ENCODE data around the gene DKK3. TPM values are rescaled to one million over a fixed set of nuclear protein-coding genes. Genes with fewer than 3 reads are reported as not detected.

DKK3 gene
- total and polyA plus RNA-seq, 7 donors: 2.8 to 10.5 (median 4.1) TPM

DNA sequence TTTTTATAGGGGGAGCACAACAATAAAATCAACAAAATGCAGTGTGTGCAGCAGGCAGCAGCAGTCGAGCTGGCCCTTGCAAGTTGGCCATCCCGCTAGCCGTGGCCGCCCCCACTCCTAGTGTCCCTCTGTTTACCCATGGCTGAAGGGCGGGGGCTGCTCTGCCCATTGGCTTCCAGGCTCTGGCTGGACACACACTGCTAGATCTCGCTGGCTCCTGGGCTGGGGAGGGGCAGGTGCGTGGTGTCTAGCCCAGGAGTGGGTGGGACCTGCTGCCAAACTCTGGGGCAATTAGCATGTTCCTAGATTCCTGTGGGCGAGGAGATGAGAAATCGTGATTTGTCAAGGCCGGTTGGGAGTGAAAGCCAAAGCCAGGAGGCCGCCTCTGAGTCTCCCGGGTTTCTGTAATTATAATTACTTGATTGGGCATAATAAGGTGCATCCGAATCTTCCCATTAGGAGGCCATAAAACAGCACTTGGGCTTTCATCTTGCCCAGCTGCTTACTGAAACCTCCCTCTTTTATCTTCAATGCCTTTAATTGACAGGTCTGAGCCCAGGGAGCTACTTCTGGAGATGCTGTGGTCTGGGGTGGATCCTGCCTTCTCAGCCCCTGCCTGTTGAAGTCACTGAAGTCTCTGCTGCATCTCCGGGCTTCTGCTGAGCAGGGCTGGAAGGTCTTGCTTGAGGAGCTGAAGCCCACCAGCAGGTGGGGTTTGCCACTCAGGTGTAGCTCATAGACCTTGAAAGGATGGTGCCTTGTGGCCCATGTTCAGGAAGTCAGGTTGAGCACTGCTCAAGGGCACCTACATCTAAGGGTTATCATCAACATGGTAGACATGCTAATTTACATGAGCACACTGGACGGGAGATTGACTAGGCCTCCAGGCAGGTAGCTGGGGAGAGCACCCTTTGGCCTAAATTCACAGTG is 44.5 kb upstream of the DKK3 start:
- Histone ChIP-seq H3K27me3 (ENCODE audit: insufficient read depth in 3 of 3, low read length in 2 of 3) (no peaks in the 10 kb centered on the region), H3K9me3 (no peaks in the 10 kb centered on the region), H3K4me3 (no peak overlapping the region), H3K4me1 (peaks cover 7% of the 10 kb centered on the region), H3K36me3 (ENCODE audit: insufficient read depth in 1 of 2, low read depth in 1 of 2) (no peaks in the 10 kb centered on the region), H3K27ac (no peak overlapping the region)
- TF ChIP-seq, protein P1, sequence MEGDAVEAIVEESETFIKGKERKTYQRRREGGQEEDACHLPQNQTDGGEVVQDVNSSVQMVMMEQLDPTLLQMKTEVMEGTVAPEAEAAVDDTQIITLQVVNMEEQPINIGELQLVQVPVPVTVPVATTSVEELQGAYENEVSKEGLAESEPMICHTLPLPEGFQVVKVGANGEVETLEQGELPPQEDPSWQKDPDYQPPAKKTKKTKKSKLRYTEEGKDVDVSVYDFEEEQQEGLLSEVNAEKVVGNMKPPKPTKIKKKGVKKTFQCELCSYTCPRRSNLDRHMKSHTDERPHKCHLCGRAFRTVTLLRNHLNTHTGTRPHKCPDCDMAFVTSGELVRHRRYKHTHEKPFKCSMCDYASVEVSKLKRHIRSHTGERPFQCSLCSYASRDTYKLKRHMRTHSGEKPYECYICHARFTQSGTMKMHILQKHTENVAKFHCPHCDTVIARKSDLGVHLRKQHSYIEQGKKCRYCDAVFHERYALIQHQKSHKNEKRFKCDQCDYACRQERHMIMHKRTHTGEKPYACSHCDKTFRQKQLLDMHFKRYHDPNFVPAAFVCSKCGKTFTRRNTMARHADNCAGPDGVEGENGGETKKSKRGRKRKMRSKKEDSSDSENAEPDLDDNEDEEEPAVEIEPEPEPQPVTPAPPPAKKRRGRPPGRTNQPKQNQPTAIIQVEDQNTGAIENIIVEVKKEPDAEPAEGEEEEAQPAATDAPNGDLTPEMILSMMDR (IDR thresholded peaks at IDR 0.05): no peak
- intact Hi-C loops (cut with DNase I): loop anchor here in 1 of 2 donors (5.0 kb wide), 1 partner anchor 44 kb away; no protein-coding TSS in a partner anchor
- 93% methylated on average over 15 of the region's 15 CpGs for WGBS, 3 donors
- no peak for ATAC-seq
- no peak for DNase-seq

GRCh38 chr11:12051287-12051662 is 42.8 kb upstream of the DKK3 start:
- intact Hi-C loops (cut with DNase I): loop anchor here in 1 of 2 donors (5.0 kb wide), 1 partner anchor 46 kb away; no protein-coding TSS in a partner anchor
- DNase-seq (no peak), ATAC-seq (no peak)
- Histone ChIP-seq H3K4me1 (peaks cover 14% of the 10 kb centered on the region), H3K4me3 (no peak overlapping the region), H3K27me3 (ENCODE audit: insufficient read depth in 3 of 3, low read length in 2 of 3) (no peaks in the 10 kb centered on the region), H3K9me3 (no peaks in the 10 kb centered on the region), H3K36me3 (ENCODE audit: insufficient read depth in 1 of 2, low read depth in 1 of 2) (no peaks in the 10 kb centered on the region), H3K27ac (no peak overlapping the region)
- TF ChIP-seq, protein P1 (IDR thresholded peaks at IDR 0.05): no peak
- WGBS, 3 donors: 94 to 95% (median 95%) methylated on average over 6 of the region's 6 CpGs

GRCh38 chr11:12050470-12051286 is 42.3 kb upstream of the DKK3 start:
- no peaks in the 10 kb centered on the region for H3K36me3 ChIP-seq (ENCODE audit: insufficient read depth in 1 of 2, low read depth in 1 of 2)
- no peaks in the 10 kb centered on the region for H3K9me3 ChIP-seq
- no peaks in the 10 kb centered on the region for H3K27me3 ChIP-seq (ENCODE audit: insufficient read depth in 3 of 3, low read length in 2 of 3)
- peak in 3 of 4 donors; percentile 18 to 59 (median 25) for ATAC-seq
- peaks cover 14% of the 10 kb centered on the region for H3K4me1 ChIP-seq
- no peak overlapping the region for H3K4me3 ChIP-seq
- TF ChIP-seq, protein P1 (IDR thresholded peaks at IDR 0.05): no peak
- WGBS, 3 donors: 44 to 64% (median 49%) methylated on average over 10 of the region's 10 CpGs
- DNase-seq: no peak
- intact Hi-C loops (cut with DNase I): loop anchor here in 1 of 2 donors (5.0 kb wide), 1 partner anchor 47 kb away; no protein-coding TSS in a partner anchor
- no peak overlapping the region for H3K27ac ChIP-seq

GRCh38 chr11:12048936-12049790 is 40.7 kb upstream of the DKK3 start:
- intact Hi-C loops (cut with DNase I): loop anchor here in 1 of 2 donors (5.0 kb wide), 1 partner anchor 252 kb away; no protein-coding TSS in a partner anchor
- DNase-seq (no peak), ATAC-seq (no peak)
- TF ChIP-seq, protein P1 (IDR thresholded peaks at IDR 0.05): no peak
- H3K4me1 ChIP-seq: peaks cover 14% of the 10 kb centered on the region
- no peak overlapping the region for H3K4me3 ChIP-seq
- WGBS, 3 donors: 93 to 96% (median 94%) methylated on average over 18 of the region's 18 CpGs
- H3K36me3 ChIP-seq (ENCODE audit: insufficient read depth in 1 of 2, low read depth in 1 of 2): no peaks in the 10 kb centered on the region
- H3K9me3 ChIP-seq: no peaks in the 10 kb centered on the region
- no peaks in the 10 kb centered on the region for H3K27me3 ChIP-seq (ENCODE audit: insufficient read depth in 3 of 3, low read length in 2 of 3)
- no peak overlapping the region for H3K27ac ChIP-seq
